HFFc6 (cell line): ENCODE results near the gene TIGAR. TPM values are rescaled to one million over a fixed set of nuclear protein-coding genes. Genes with fewer than 3 reads are reported as not detected.

Experiments used
- DNase-seq: peaks from one replicate; pipeline ENCODE4 v3.0.0-alpha.2; 2018
- H3K27ac Mint-ChIP-seq: 2 replicates; pipeline ENCODE4 v1.8.0; 2020; ENCODE audit warnings: mild to moderate bottlenecking, mixed read lengths
- H3K27me3 Mint-ChIP-seq: 2 replicates; pipeline ENCODE4 v1.8.0; 2021; ENCODE audit warnings: mild to moderate bottlenecking, moderate library complexity, mixed read lengths; ENCODE audit not compliant: insufficient read depth
- H3K36me3 Mint-ChIP-seq: 2 replicates; pipeline ENCODE4 v1.8.0; 2021; ENCODE audit warnings: low read depth, mixed read lengths
- H3K4me1 Mint-ChIP-seq: 2 replicates; pipeline ENCODE4 v1.8.0; 2020; ENCODE audit warnings: low read depth, mixed read lengths
- H3K4me3 Mint-ChIP-seq: 2 replicates; pipeline ENCODE4 v1.8.0; 2020; ENCODE audit warnings: mild to moderate bottlenecking, moderate library complexity, mixed read lengths
- H3K9me3 Mint-ChIP-seq: 2 replicates; pipeline ENCODE4 v1.8.0; 2020; ENCODE audit warnings: mild to moderate bottlenecking, mixed read lengths
- total RNA-seq, 6 experiments: library from RNA; stranded (reverse); fragmentation: NEBNext Ultra II Directional; extraction: Animal tissue kit (Norgen Biotek cat#: 25700); gene quantifications; 2 replicates in 1 of 6; 3 replicates in 5 of 6; pipeline ENCODE4 v1.2.3, GENCODE V29; 2021
- TF ChIP-seq, protein P1 (sequence below): fragments of 200-600 bp; sonication (generic); IDR thresholded peaks from 2 replicates; pipeline ENCODE4 v1.5.0; 2021; ENCODE audit warnings: antibody characterized with exemption, mild to moderate bottlenecking

The TIGAR gene
- total RNA-seq, 6 experiments from 2014 or later: 29.9 to 51.8 (median 41.8) TPM

DNA sequence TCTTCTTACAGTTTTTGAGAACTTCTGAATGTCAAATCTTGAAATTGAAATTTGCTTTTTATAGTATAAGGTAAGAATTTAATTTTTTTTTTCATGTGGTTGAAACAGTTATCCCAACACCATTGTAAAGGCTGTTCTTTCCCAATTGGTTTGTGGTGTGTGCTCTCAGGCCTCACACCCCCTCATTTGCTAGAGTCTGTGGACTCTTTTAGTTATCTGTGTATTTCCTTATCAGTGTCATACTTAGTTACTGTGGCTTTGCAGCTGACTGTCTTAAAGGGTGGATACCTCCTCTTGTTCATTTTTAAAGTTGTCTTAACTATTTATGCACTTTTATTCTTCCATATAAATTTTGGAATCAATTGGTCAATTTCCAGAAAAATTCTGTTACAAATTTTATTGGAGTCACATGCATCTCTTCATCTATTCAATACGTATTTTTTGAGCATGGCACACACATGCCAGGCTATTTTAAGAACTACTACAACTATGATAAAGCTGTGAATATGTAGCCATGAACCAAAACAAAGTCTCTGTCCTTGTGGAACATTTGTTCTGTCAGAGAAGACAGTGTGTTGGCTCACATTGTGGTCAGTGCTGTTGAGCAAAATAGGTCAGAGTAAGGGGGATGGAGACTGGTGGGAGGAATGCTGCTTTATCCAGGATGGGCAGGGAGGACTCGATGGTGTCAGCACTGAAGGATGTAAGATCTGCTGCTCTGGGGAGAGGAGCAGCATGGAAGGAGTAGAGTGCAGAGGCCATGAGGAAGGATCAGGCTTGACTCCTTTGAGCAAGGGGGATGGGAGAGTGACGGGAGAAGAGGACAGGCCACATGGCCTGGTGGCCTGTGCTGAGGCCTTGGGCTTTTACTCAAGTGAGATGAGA is 34.4 kb downstream of the TIGAR start:
- Mint-ChIP-seq H3K27me3 (peaks cover 3% of the 10 kb centered on the region; the same call in 1 of the 2 replicates), H3K27ac (no peak overlapping the region), H3K9me3 (no peaks in the 10 kb centered on the region), H3K4me3 (no peak overlapping the region), H3K4me1 (no peaks in the 10 kb centered on the region), H3K36me3 (peaks cover 17% of the 10 kb centered on the region)
- TF ChIP-seq, protein P1, sequence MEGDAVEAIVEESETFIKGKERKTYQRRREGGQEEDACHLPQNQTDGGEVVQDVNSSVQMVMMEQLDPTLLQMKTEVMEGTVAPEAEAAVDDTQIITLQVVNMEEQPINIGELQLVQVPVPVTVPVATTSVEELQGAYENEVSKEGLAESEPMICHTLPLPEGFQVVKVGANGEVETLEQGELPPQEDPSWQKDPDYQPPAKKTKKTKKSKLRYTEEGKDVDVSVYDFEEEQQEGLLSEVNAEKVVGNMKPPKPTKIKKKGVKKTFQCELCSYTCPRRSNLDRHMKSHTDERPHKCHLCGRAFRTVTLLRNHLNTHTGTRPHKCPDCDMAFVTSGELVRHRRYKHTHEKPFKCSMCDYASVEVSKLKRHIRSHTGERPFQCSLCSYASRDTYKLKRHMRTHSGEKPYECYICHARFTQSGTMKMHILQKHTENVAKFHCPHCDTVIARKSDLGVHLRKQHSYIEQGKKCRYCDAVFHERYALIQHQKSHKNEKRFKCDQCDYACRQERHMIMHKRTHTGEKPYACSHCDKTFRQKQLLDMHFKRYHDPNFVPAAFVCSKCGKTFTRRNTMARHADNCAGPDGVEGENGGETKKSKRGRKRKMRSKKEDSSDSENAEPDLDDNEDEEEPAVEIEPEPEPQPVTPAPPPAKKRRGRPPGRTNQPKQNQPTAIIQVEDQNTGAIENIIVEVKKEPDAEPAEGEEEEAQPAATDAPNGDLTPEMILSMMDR: no peak
- DNase-seq: no peak

DNA sequence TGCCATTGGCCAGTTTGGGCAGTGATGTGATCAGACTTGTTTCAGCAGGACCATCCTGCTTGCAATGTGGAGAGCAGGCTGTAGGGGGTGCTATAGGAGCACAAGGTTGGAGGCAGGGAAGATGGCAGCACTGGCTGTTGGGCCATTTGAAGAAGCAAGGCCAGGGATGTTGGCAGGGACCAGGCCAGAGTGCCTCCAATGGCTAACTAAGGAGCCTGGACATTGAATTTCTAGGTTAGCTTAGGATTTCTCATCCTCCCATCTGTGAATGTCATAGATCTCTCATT is 35.0 kb downstream of the TIGAR start:
- H3K36me3 Mint-ChIP-seq: peaks cover 13% of the 10 kb centered on the region
- no peak overlapping the region for H3K4me3 Mint-ChIP-seq
- H3K9me3 Mint-ChIP-seq: no peaks in the 10 kb centered on the region
- no peaks in the 10 kb centered on the region for H3K4me1 Mint-ChIP-seq
- H3K27me3 Mint-ChIP-seq: peaks cover 3% of the 10 kb centered on the region; the same call in 1 of the 2 replicates
- no peak overlapping the region for H3K27ac Mint-ChIP-seq
- peak; percentile 12 for DNase-seq
- TF ChIP-seq, protein P1: peak; percentile 72

DNA sequence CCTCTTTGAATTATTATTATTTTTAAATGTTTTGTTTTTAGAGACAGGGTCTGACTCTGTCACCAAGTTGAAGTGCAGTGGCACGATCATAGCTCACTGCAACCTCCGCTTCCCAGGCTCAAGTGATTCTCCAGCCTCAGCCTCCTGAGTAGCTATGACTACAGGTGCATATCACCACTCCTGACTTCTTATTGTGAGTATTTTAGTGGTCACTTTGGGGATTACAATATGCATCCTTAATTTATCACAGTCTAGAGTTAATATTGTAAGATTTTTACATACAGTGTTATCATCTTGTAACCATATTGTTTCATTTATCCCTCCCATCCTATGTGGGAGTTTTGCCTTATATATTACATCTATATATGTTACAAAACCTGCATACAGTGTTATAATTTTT is 45.1 kb downstream of the TIGAR start:
- no peak overlapping the region for H3K4me3 Mint-ChIP-seq
- TF ChIP-seq, protein P1: no peak; the same call in 1 of the 2 replicates
- no peaks in the 10 kb centered on the region for H3K36me3 Mint-ChIP-seq
- H3K4me1 Mint-ChIP-seq: no peaks in the 10 kb centered on the region
- peaks cover 3% of the 10 kb centered on the region; the same call in 1 of the 2 replicates for H3K27me3 Mint-ChIP-seq
- no peak overlapping the region for H3K27ac Mint-ChIP-seq
- no peaks in the 10 kb centered on the region for H3K9me3 Mint-ChIP-seq
- no peak for DNase-seq

DNA sequence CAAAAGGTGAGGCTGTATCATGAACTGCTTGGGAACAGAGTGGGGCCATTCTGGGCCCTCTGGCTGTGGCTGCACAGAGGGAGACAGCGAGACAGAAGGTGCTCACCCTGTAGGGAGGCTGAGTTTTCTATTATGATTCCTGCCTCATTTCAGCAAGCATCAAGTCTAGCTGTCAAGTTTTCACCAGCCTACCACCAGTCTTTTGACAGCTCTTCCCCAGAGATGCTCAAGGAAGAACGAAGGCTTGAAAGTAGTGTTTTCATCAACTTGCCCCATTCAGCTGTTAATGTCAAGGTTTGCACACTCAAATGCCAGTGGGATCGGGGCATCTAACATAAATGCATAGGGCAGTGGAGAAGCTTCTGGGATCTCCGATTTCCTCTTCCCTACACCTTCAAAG is 48.5 kb downstream of the TIGAR start:
- H3K27ac Mint-ChIP-seq: no peak overlapping the region
- no peak for DNase-seq
- H3K4me3 Mint-ChIP-seq: no peak overlapping the region
- no peaks in the 10 kb centered on the region for H3K36me3 Mint-ChIP-seq
- TF ChIP-seq, protein P1: no peak
- no peaks in the 10 kb centered on the region for H3K27me3 Mint-ChIP-seq
- no peaks in the 10 kb centered on the region for H3K9me3 Mint-ChIP-seq
- H3K4me1 Mint-ChIP-seq: no peaks in the 10 kb centered on the region

DNA sequence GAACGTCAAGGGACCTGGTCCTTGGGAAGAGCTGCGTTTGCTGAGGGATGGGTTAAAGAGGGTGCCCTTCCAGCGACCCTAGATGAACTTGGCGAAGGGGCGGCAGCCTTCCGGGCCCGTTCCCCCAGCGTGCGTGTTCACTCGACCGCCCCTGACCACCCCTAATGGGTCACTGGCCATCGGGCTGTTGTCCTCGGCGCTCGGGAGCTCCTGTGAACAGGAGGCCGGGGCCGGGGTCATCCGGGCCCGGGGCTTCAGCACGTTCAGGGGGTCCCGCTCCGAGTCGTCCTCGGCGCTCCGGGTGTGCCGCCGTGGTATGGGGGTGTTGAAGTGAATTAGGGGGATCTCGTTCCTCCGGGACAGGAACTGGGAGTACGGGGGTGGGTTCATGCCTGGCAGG is 49.3 kb downstream of the TIGAR start:
- Mint-ChIP-seq H3K27ac (no peak overlapping the region), H3K9me3 (no peaks in the 10 kb centered on the region), H3K4me3 (no peak overlapping the region), H3K4me1 (no peaks in the 10 kb centered on the region), H3K36me3 (no peaks in the 10 kb centered on the region), H3K27me3 (peaks cover 5% of the 10 kb centered on the region)
- no peak for DNase-seq
- TF ChIP-seq, protein P1: no peak
